HepG2 (cell line): ENCODE results near the gene DENND11. TPM values are rescaled to one million over a fixed set of nuclear protein-coding genes. Genes with fewer than 3 reads are reported as not detected.
"Not testable (repeated sequence)": the region's sequence is repeated elsewhere in the genome, so short reads cannot be mapped to it uniquely, and the experiment has no call there.

ENCODE experiments used
- ATAC-seq: fragments of 200-7000 bp; cut with Tn5 transposase; 3 replicates; pipeline ENCODE4 v1.9.1; 2020; ENCODE audit warnings: mild to moderate bottlenecking, moderate library complexity
- BruUV-seq: library from RNA; stranded (reverse); fragments of 400-500 nt; replicated peaks from 2 replicates; lab custom pipeline; 2021; lab: Mats Ljungman, UMichigan
- CTCF ChIA-PET: fragments of 300-600 bp; formaldehyde crosslinking; extraction: SDS; loops from one replicate; lab custom pipeline; 2021; ENCODE audit warnings: low total read pairs, inconsistent platforms, low intra/inter-chr PET ratio; lab: Yijun Ruan, JAX
- POLR2A ChIA-PET: fragments of 350-600 bp; sonication (Branson Sonifier 250); formaldehyde crosslinking; loops from one replicate; lab custom pipeline; 2020; ENCODE audit warnings: antibody characterized with exemption, inconsistent platforms; lab: Yijun Ruan, JAX
- DNase-seq: peaks from one replicate; pipeline ENCODE4 v3.0.0-alpha.2; 2015; ENCODE audit warnings: low spot score
- FAIRE-seq: peaks from 3 replicates; lab custom pipeline; 2011; peaks lifted over from hg19 to GRCh38; lab: Jason Lieb, UNC
- H2AFZ ChIP-seq: one replicate; pipeline ENCODE4 v1.6.1; 2011; ENCODE audit warnings: low read length, inconsistent platforms
- H3K27ac ChIP-seq: fragments of 300-600 bp; 3 replicates; pipeline ENCODE4 v1.8.0; 2011; ENCODE audit warnings: mixed run types, mild to moderate bottlenecking, mixed read lengths, low read length, inconsistent platforms; ENCODE audit not compliant: insufficient read depth; ENCODE audit errors: extremely low read length
- H3K27me3 ChIP-seq, 2 experiments: fragments of 200-600 bp in 1 of 2; 2 replicates in 1 of 2; 3 replicates in 1 of 2; pipeline versions ENCODE4 v1.6.0 to v1.8.0; 2011; ENCODE audit warnings: low read length in 2 of 2, mild to moderate bottlenecking in 2 of 2, moderate library complexity in 2 of 2, inconsistent platforms in 1 of 2; ENCODE audit not compliant: insufficient read depth in 2 of 2, control insufficient read depth in 1 of 2
- H3K36me3 ChIP-seq, 2 experiments: fragments of 200-600 bp in 1 of 2; replicated peaks in 1 of 2; 2 replicates in 1 of 2; 3 replicates in 1 of 2; pipeline versions ENCODE4 v1.5.1 to v1.8.0; 2011; ENCODE audit warnings: low read length in 2 of 2, inconsistent platforms in 1 of 2; ENCODE audit not compliant: insufficient read depth in 2 of 2, control insufficient read depth in 1 of 2
- H3K4me1 ChIP-seq: 2 replicates; pipeline ENCODE4 v1.5.1; 2012; ENCODE audit warnings: low read length, inconsistent platforms; ENCODE audit not compliant: insufficient read depth
- H3K4me2 ChIP-seq: 2 replicates; pipeline ENCODE4 v1.6.0; 2011; ENCODE audit warnings: low read depth, low read length, inconsistent platforms
- H3K4me3 ChIP-seq, 3 experiments: fragments of 200-600 bp in 1 of 3; sonication (generic), shearing (Covaris generic) in 1 of 3; replicated peaks in 1 of 3; 2 replicates each; pipeline ENCODE4 v1.5.1; 2011 to 2016; ENCODE audit warnings: low read length in 3 of 3, inconsistent platforms in 2 of 3, low read depth in 2 of 3, mild to moderate bottlenecking in 2 of 3, control low read depth in 1 of 3, mixed read lengths in 1 of 3; ENCODE audit not compliant: insufficient read depth in 1 of 3
- H3K79me2 ChIP-seq: one replicate; pipeline ENCODE4 v1.6.1; 2011; ENCODE audit warnings: low read length, inconsistent platforms; ENCODE audit not compliant: insufficient read depth
- H3K9ac ChIP-seq: 2 replicates; pipeline ENCODE4 v1.6.0; 2011; ENCODE audit warnings: mild to moderate bottlenecking, low read depth, low read length, inconsistent platforms; ENCODE audit not compliant: insufficient read depth
- H3K9me3 ChIP-seq: 2 replicates; pipeline ENCODE4 v1.5.1; 2012; ENCODE audit warnings: mild to moderate bottlenecking, low read length
- H4K20me1 ChIP-seq: 2 replicates; pipeline ENCODE4 v1.6.0; 2011; ENCODE audit warnings: inconsistent platforms, mild to moderate bottlenecking, low read length, moderate library complexity; ENCODE audit not compliant: insufficient read depth
- FOXP1 ChIP-seq, 2 experiments: fragments of 450-650 bp in 1 of 2; IDR thresholded peaks; 2 replicates each; pipeline ENCODE4 v1.6.1; 2017 to 2018; ENCODE audit warnings: antibody characterized with exemption in 1 of 2
- GATAD2A ChIP-seq: IDR thresholded peaks from 2 replicates; pipeline ENCODE4 v1.6.1; 2016
- HDAC1 ChIP-seq: sonication (generic); formaldehyde crosslinking; IDR thresholded peaks from 2 replicates; pipeline ENCODE4 v1.5.1; 2020; ENCODE audit warnings: mild to moderate bottlenecking, missing genetic modification reagents
- ZNF652 ChIP-seq: IDR thresholded peaks from 2 replicates; pipeline ENCODE4 v1.6.1; 2016; ENCODE audit warnings: low read depth, borderline replicate concordance
- WGBS: methylation state at CpG from one replicate; pipeline ENCODE4 v1.1.6; 2017; ENCODE audit warnings: low lambda C conversion rate; 5-methylcytosine and 5-hydroxymethylcytosine counted together
- in situ Hi-C: cut with HindIII; loops from 2 replicates; pipeline ENCODE4 v1.10.0; 2017; ENCODE audit warnings: low pct_unique_long_range_greater_than_20kb; ENCODE audit not compliant: extremely low pct_ligation_motif_present
- intact Hi-C: fragments of 100-400 bp; cut with micrococcal nuclease; formaldehyde crosslinking; loops from one replicate; pipeline ENCODE4 v1.10.0; 2022; ENCODE audit not compliant: unreplicated experiment
- polyA plus RNA-seq, 8 experiments: library from polyadenylated mRNA; depleted of rRNA in 3 of 8; stranded (reverse) in 7 of 8; unstranded in 1 of 8; fragments of >200 nt; fragmentation: Illumina TruSeq in 4 of 8; extraction: Trizol in 4 of 8; gene quantifications; 2 replicates each; pipeline versions ENCODE4 v1.2.1 to v1.2.3, GENCODE V29; 2011 to 2016; ENCODE audit warnings: low read depth in 4 of 8, missing spikeins in 1 of 8, mixed read lengths in 1 of 8; ENCODE audit not compliant: insufficient read depth in 1 of 8
- total RNA-seq, 5 experiments: library from RNA; depleted of rRNA; stranded (reverse); fragments of >200 nt; fragmentation: Illumina TruSeq; extraction: Trizol; gene quantifications; 2 replicates each; pipeline ENCODE4 v1.2.3, GENCODE V29; 2016; ENCODE audit warnings: low read depth in 1 of 5
- TF ChIP-seq, protein P1 (sequence below): sonication (generic); formaldehyde crosslinking; conservative IDR thresholded peaks from 2 replicates; pipeline ENCODE4 v1.4.0; 2020; ENCODE audit warnings: mild to moderate bottlenecking, missing genetic modification reagents, moderate library complexity
- TF ChIP-seq, protein P2 (sequence below): fragments of 450-650 bp; IDR thresholded peaks from 2 replicates; pipeline ENCODE4 v1.6.1; 2016
- TF ChIP-seq, protein P3 (sequence below): sonication (generic); formaldehyde crosslinking; IDR thresholded peaks from 2 replicates; pipeline ENCODE4 v1.4.0; 2020; ENCODE audit warnings: missing genetic modification reagents, mild to moderate bottlenecking, borderline replicate concordance

DENND11 gene
- total and polyA plus RNA-seq, 2 of the 13 experiments (the other 11 are each of a cell fraction or from before 2014, with no cell fraction given) = 7.1 to 10.5 TPM

DNA sequence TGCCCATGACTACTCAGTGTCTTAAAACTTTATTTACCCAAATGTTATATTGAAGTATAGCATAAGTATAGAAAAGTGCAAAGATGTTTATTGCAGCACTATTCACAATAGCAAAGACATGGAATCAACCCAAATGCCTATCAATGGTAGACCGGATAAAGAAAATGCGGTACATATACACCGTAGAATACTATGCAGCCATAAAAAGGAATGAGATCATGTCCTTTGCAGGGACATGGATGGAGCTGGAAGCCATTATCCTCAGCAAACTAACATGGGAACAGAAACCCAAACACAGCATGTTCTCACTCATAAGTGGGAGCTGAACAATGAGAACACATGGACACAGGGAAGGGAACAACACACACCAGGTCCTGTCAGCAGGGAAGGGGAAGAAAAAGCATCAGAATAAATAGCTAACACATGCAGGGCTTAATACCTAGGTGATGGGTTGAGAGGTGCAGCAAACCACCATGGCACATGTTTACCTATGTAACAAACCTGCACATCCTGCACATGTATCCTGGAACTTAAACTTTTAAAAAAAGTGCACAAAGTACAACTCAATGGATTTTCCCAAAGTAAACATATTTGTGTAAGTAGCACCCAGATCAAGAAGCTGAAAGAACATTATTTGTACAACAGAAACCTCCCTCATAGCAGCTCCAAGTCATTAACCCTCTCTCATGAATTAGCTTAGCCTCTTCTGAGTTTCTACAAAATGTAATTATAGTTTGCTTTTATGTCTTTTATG lies 12.7 kb downstream of the DENND11 start:
- Histone ChIP-seq H3K4me1 (peaks cover 31% of the 10 kb centered on the region), H3K27ac (peak overlapping the region; percentile 11), H3K4me2 (peak overlapping the region; percentile 20; the same call in 1 of the 2 replicates)
- H4K20me1 ChIP-seq; DNase-seq; H3K9ac ChIP-seq; H2AFZ ChIP-seq; CTCF ChIA-PET; in situ Hi-C loops; intact Hi-C loops; H3K4me3 ChIP-seq; H3K36me3 ChIP-seq; H3K27me3 ChIP-seq; BruUV-seq; H3K9me3 ChIP-seq; H3K79me2 ChIP-seq; TF ChIP-seq FOXP1 (IDR thresholded peaks at IDR 0.05): not testable (repeated sequence)
- FAIRE-seq (peak; percentile 8), ATAC-seq (peak; percentile 56)
- 99% methylated on average over 3 of the region's 3 CpGs for WGBS
- POLR2A ChIA-PET = interaction anchor here (1.0 to 1.2 kb wide), 2 partner anchors 11 to 49 kb away, joined by 4 read pairs; partner anchors contain the start of gene SSBP1
- TF ChIP-seq, protein P1, sequence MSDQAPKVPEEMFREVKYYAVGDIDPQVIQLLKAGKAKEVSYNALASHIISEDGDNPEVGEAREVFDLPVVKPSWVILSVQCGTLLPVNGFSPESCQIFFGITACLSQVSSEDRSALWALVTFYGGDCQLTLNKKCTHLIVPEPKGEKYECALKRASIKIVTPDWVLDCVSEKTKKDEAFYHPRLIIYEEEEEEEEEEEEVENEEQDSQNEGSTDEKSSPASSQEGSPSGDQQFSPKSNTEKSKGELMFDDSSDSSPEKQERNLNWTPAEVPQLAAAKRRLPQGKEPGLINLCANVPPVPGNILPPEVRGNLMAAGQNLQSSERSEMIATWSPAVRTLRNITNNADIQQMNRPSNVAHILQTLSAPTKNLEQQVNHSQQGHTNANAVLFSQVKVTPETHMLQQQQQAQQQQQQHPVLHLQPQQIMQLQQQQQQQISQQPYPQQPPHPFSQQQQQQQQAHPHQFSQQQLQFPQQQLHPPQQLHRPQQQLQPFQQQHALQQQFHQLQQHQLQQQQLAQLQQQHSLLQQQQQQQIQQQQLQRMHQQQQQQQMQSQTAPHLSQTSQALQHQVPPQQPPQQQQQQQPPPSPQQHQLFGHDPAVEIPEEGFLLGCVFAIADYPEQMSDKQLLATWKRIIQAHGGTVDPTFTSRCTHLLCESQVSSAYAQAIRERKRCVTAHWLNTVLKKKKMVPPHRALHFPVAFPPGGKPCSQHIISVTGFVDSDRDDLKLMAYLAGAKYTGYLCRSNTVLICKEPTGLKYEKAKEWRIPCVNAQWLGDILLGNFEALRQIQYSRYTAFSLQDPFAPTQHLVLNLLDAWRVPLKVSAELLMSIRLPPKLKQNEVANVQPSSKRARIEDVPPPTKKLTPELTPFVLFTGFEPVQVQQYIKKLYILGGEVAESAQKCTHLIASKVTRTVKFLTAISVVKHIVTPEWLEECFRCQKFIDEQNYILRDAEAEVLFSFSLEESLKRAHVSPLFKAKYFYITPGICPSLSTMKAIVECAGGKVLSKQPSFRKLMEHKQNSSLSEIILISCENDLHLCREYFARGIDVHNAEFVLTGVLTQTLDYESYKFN = peak; percentile 55; the same call in 1 of the 2 replicates
- TF ChIP-seq ZNF652 (CRISPR knock-in tag) (peak; percentile 50; the same call in 1 of the 2 replicates), FOXP1 (CRISPR knock-in tag; IDR thresholded peaks at IDR 0.05) (peak; percentile 39; the same call in 1 of the 2 replicates), HDAC1 (0 out of 2 replicates have a peak, but pooled peaks have one; percentile 36), GATAD2A (CRISPR knock-in tag) (peak; percentile 21; the same call in 1 of the 2 replicates)
- TF ChIP-seq, protein P2, sequence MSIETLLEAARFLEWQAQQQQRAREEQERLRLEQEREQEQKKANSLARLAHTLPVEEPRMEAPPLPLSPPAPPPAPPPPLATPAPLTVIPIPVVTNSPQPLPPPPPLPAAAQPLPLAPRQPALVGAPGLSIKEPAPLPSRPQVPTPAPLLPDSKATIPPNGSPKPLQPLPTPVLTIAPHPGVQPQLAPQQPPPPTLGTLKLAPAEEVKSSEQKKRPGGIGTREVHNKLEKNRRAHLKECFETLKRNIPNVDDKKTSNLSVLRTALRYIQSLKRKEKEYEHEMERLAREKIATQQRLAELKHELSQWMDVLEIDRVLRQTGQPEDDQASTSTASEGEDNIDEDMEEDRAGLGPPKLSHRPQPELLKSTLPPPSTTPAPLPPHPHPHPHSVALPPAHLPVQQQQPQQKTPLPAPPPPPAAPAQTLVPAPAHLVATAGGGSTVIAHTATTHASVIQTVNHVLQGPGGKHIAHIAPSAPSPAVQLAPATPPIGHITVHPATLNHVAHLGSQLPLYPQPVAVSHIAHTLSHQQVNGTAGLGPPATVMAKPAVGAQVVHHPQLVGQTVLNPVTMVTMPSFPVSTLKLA = peak; percentile 37; the same call in 1 of the 2 replicates
- TF ChIP-seq, protein P3, sequence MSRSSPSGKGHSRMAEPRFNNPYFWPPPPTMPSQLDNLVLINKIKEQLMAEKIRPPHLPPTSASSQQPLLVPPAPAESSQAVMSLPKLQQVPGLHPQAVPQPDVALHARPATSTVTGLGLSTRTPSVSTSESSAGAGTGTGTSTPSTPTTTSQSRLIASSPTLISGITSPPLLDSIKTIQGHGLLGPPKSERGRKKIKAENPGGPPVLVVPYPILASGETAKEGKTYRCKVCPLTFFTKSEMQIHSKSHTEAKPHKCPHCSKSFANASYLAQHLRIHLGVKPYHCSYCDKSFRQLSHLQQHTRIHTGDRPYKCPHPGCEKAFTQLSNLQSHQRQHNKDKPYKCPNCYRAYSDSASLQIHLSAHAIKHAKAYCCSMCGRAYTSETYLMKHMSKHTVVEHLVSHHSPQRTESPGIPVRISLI (CRISPR knock-in tag) = peak; percentile 59; the same call in 1 of the 2 replicates
